ENCODE measurements around the gene TBC1D10A.

The TBC1D10A gene

GRCh38 chr22:30286331-30286730 lies 40.4 kb downstream of the TBC1D10A start:
- Mint-ChIP-seq H3K4me1 (peaks cover 26% of the 10 kb centered on the region), H3K4me3 (no peak overlapping the region)
- ATAC-seq (ENCODE audit: low read depth), result no peak

GRCh38 chr22:30285846-30286200 lies 40.9 kb downstream of the TBC1D10A start:
- DNase-seq (ENCODE audit: low spot score in 2 of 2), result no peak

More at GRCh38 chr22:30286331-30286730, 40.4 kb downstream of the TBC1D10A start:
- peaks cover 3% of the 10 kb centered on the region for H3K27me3 Mint-ChIP-seq
- H3K27ac Mint-ChIP-seq, result no peak overlapping the region
- H3K36me3 Mint-ChIP-seq, result peaks cover 5% of the 10 kb centered on the region
- no peak for DNase-seq (ENCODE audit: low spot score in 2 of 2)
- no peaks in the 10 kb centered on the region for H3K9me3 Mint-ChIP-seq

DNA sequence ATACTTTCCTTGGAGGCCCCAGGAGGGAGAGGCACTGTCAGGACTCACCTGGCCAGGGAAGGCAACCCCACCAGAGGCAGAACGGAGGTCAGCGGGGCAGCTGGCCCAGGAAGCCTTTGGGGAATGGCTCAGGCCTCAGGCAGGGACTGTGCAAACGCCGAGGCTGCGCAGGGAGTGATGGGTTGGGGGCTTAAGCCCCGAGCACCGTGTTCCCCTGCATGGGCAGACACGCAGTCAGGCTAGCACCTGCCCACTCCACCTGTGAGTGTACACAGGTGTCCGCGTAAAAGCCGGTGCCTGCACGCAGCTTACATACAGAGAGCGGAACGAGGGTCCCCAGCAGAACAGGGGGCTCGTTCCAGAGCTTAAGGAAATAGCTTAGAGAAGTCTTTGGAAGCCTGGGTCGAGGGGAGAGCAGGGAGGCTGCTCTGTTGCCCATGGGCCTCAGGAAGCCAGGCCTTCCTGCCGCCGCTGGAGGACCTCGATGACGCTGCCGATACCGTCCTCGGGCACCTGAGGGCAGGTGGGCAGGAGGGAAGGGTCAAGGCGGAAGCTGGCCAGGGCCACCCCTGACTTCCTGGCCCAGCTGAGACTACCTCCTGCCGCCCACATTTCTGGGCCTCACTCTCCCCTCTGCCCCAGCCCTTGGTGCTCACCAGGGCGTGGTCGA lies 41.4 kb downstream of the TBC1D10A start:
- Mint-ChIP-seq H3K9me3 (no peaks in the 10 kb centered on the region), H3K4me3 (no peak overlapping the region), H3K4me1 (peaks cover 19% of the 10 kb centered on the region), H3K27me3 (peaks cover 3% of the 10 kb centered on the region), H3K27ac (no peak overlapping the region), H3K36me3 (peaks cover 5% of the 10 kb centered on the region)
- DNase-seq (ENCODE audit: low spot score in 2 of 2) (no peak), ATAC-seq (ENCODE audit: low read depth) (no peak)

More at GRCh38 chr22:30285846-30286200, 40.9 kb downstream of the TBC1D10A start:
- peaks cover 5% of the 10 kb centered on the region for H3K36me3 Mint-ChIP-seq
- H3K4me3 Mint-ChIP-seq, result no peak overlapping the region
- peaks cover 24% of the 10 kb centered on the region for H3K4me1 Mint-ChIP-seq
- no peak for ATAC-seq (ENCODE audit: low read depth)
- no peaks in the 10 kb centered on the region for H3K9me3 Mint-ChIP-seq
- peaks cover 3% of the 10 kb centered on the region for H3K27me3 Mint-ChIP-seq
- H3K27ac Mint-ChIP-seq, result no peak overlapping the region

- peaks cover 5% of the 10 kb centered on the region for H3K36me3 Mint-ChIP-seq
- no peak overlapping the region for H3K4me3 Mint-ChIP-seq
- H3K4me1 Mint-ChIP-seq, result peaks cover 16% of the 10 kb centered on the region
- no peaks in the 10 kb centered on the region for H3K9me3 Mint-ChIP-seq
- no peak overlapping the region for H3K27ac Mint-ChIP-seq
- no peak for DNase-seq (ENCODE audit: low spot score in 2 of 2)
- ATAC-seq (ENCODE audit: low read depth), result no peak
- peaks cover 5% of the 10 kb centered on the region for H3K27me3 Mint-ChIP-seq
These were observed 42.1 kb downstream of the TBC1D10A start for GRCh38 chr22:30284666-30285065.

GRCh38 chr22:30284172-30284571 lies 42.6 kb downstream of the TBC1D10A start:
- Mint-ChIP-seq H3K36me3 (peaks cover 5% of the 10 kb centered on the region), H3K4me1 (peaks cover 16% of the 10 kb centered on the region), H3K9me3 (no peaks in the 10 kb centered on the region), H3K27ac (no peak overlapping the region), H3K4me3 (no peak overlapping the region), H3K27me3 (peaks cover 6% of the 10 kb centered on the region)
- DNase-seq (ENCODE audit: low spot score in 2 of 2) (no peak), ATAC-seq (ENCODE audit: low read depth) (no peak)

GRCh38 chr22:30283342-30283741 lies 43.4 kb downstream of the TBC1D10A start:
- H3K9me3 Mint-ChIP-seq, result no peaks in the 10 kb centered on the region
- no peak for ATAC-seq (ENCODE audit: low read depth)

GRCh38 chr22:30282616-30283046 lies 44.1 kb downstream of the TBC1D10A start:
- no peak overlapping the region for H3K4me3 Mint-ChIP-seq
- H3K36me3 Mint-ChIP-seq, result peaks cover 5% of the 10 kb centered on the region
- H3K27ac Mint-ChIP-seq, result no peak overlapping the region
- H3K27me3 Mint-ChIP-seq, result peaks cover 16% of the 10 kb centered on the region
- DNase-seq (ENCODE audit: low spot score in 2 of 2), result no peak
- H3K4me1 Mint-ChIP-seq, result peaks cover 7% of the 10 kb centered on the region
- no peaks in the 10 kb centered on the region for H3K9me3 Mint-ChIP-seq
- no peak for ATAC-seq (ENCODE audit: low read depth)

More at GRCh38 chr22:30283342-30283741, 43.4 kb downstream of the TBC1D10A start:
- Mint-ChIP-seq H3K36me3 (peaks cover 5% of the 10 kb centered on the region), H3K27ac (no peak overlapping the region), H3K4me3 (no peak overlapping the region), H3K4me1 (peaks cover 10% of the 10 kb centered on the region), H3K27me3 (peaks cover 10% of the 10 kb centered on the region)
- no peak for DNase-seq (ENCODE audit: low spot score in 2 of 2)

DNA sequence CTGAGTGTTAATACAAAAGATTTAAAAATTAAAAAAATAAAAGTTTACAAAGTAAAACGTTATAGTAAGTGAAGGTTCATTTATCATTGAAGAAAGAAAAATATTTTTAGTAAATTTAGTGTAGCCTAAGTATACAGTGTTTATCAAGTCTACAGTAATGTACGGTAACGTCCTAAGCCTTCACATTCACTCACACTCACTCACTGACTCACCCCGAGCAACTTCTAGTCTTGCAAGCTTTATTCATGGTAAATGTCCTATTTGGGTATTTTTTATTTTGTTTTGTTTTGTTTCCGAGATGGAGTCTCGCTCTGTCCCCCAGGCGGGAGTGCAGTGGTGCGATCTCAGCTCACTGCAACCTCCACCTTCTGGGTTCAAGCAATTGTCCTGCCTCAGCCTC lies 46.2 kb downstream of the TBC1D10A start:
- Mint-ChIP-seq H3K36me3 (peaks cover 5% of the 10 kb centered on the region), H3K9me3 (no peaks in the 10 kb centered on the region), H3K27ac (no peak overlapping the region), H3K4me1 (peaks cover 10% of the 10 kb centered on the region), H3K27me3 (peaks cover 23% of the 10 kb centered on the region), H3K4me3 (no peak overlapping the region)
- DNase-seq (ENCODE audit: low spot score in 2 of 2) (no peak), ATAC-seq (ENCODE audit: low read depth) (no peak)

DNA sequence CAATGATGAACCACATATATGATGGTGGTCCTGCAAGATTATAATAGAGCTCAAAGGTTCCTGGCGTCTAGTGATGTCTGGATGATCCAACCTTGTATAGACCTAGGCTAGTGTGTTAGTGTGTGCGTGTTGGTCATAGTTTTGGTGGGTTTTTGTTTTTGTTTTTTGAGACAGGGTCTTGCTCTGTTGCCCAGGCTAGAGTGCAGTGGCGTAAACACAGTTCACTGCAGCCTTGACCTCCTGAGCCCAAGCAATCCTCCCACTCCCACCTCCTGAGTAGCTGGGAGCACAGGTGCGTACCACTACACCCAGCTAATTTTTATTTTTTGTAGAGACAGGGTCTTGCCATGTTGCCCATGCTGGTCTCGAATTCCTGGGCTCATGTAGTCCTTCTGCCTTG lies 46.8 kb downstream of the TBC1D10A start:
- DNase-seq (ENCODE audit: low spot score in 2 of 2), result no peak
- ATAC-seq (ENCODE audit: low read depth), result no peak
- no peak overlapping the region for H3K4me3 Mint-ChIP-seq
- H3K4me1 Mint-ChIP-seq, result peaks cover 10% of the 10 kb centered on the region
- H3K27me3 Mint-ChIP-seq, result peaks cover 25% of the 10 kb centered on the region
- H3K9me3 Mint-ChIP-seq, result no peaks in the 10 kb centered on the region
- H3K27ac Mint-ChIP-seq, result no peak overlapping the region
- H3K36me3 Mint-ChIP-seq, result peaks cover 2% of the 10 kb centered on the region

DNA sequence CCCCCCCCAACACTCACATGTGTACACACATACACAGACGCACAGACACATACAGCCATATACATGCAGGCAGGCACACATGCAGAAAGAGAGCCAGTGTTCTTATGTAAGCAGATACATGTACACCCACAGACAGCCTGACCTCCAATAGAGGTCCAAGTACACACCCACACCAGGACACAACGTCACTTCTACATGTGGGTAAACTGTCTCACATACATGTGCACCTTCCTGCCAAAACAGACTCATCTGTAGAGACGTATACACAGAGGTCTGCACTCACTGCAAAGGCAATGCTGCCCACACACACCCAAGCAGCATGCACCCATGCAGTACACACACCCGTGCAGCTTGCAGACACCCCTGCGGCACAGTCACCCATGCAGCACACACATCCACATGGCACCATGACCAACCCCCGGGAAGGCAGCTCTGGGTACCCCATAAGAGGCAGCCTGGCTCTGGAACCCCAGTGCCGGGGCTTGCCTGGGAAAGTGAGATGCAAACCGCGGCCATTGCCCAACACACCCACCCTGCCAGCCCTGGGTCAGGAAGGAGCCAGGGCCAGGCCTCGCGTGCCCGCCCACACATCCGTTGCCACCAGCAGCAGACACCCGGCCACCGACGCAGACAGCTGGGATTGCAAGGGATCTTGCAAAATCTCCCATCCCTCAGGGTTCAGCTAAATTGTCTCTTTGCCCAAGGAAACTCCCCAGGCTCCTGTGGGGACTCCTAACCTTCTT lies 47.5 kb downstream of the TBC1D10A start:
- Mint-ChIP-seq H3K36me3 (no peaks in the 10 kb centered on the region), H3K4me1 (peaks cover 10% of the 10 kb centered on the region), H3K9me3 (no peaks in the 10 kb centered on the region), H3K27me3 (peaks cover 25% of the 10 kb centered on the region), H3K27ac (no peak overlapping the region), H3K4me3 (no peak overlapping the region)
- DNase-seq (ENCODE audit: low spot score in 2 of 2) (no peak), ATAC-seq (ENCODE audit: low read depth) (no peak)

GRCh38 chr22:30277547-30278344 lies 49.0 kb downstream of the TBC1D10A start:
- Mint-ChIP-seq H3K4me1 (peaks cover 10% of the 10 kb centered on the region), H3K4me3 (no peak overlapping the region), H3K9me3 (no peaks in the 10 kb centered on the region), H3K27ac (no peak overlapping the region), H3K36me3 (no peaks in the 10 kb centered on the region), H3K27me3 (peaks cover 25% of the 10 kb centered on the region)
- no peak for ATAC-seq (ENCODE audit: low read depth)
- DNase-seq (ENCODE audit: low spot score in 2 of 2), result no peak

- Mint-ChIP-seq H3K27me3 (peaks cover 21% of the 10 kb centered on the region), H3K4me1 (peaks cover 10% of the 10 kb centered on the region), H3K4me3 (peak overlapping the region; percentile 53), H3K36me3 (peaks cover 3% of the 10 kb centered on the region), H3K27ac (peak overlapping the region; percentile 75), H3K9me3 (no peaks in the 10 kb centered on the region)
- DNase-seq (ENCODE audit: low spot score in 2 of 2) (no peak), ATAC-seq (ENCODE audit: low read depth) (no peak)
These were observed 50.7 kb downstream of the TBC1D10A start for GRCh38 chr22:30276039-30276438.

DNA sequence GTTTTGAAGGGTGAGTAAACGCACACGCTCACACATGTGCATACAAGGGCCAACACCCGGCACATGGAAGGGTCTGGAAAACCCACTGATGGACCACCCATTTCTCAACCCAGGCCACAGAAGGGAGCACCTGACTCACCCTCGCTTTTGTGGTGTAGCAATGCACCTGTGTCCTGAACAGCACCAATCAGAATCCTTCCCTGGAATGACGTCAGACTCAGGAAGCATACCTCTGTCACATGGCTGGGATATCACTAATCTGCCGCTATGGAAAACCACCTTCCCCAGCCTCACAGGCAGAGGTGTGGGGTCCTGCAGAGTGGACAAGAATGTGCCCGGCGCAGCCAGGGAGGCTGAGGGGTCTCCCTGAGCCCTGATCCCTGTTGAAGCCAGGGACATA lies 51.1 kb downstream of the TBC1D10A start:
- Mint-ChIP-seq H3K4me1 (peaks cover 11% of the 10 kb centered on the region), H3K27ac (peak overlapping the region; percentile 75), H3K4me3 (peak overlapping the region; percentile 53), H3K9me3 (no peaks in the 10 kb centered on the region), H3K27me3 (peaks cover 21% of the 10 kb centered on the region), H3K36me3 (peaks cover 4% of the 10 kb centered on the region)
- ATAC-seq (ENCODE audit: low read depth) (peak; percentile 56), DNase-seq (ENCODE audit: low spot score in 2 of 2) (no peak)

DNA sequence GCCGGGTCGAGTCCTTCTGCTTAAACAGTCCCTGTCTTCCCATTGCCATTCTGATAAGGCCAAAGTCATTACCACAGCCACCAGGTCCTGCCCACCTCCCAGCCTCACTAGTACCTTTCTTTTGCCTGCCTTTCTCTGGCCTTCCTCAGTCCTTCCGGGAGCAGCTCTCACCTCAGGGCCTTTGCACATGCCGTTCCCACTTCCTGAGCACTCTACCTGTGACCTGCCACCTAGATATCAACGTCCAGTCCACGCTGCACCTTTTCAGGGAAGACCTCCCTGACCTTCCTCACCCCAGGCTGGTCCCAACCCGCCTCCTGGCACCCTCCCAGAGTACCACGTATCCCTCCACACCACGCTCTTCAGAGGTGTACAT lies 52.3 kb downstream of the TBC1D10A start:
- peaks cover 6% of the 10 kb centered on the region for H3K36me3 Mint-ChIP-seq
- H3K4me3 Mint-ChIP-seq, result no peak overlapping the region
- H3K27me3 Mint-ChIP-seq, result peaks cover 18% of the 10 kb centered on the region
- ATAC-seq (ENCODE audit: low read depth) (no peak), DNase-seq (ENCODE audit: low spot score in 2 of 2) (no peak)
- H3K9me3 Mint-ChIP-seq, result no peaks in the 10 kb centered on the region
- peaks cover 12% of the 10 kb centered on the region for H3K4me1 Mint-ChIP-seq
- H3K27ac Mint-ChIP-seq, result no peak overlapping the region

All from memory B cell (primary cell).